Activated CD8-positive, alpha-beta memory T cell treated with anti-CD3 and anti-CD28 coated beads, Interleukin-2, amount 50 U/mL, for 1 hour (primary cell): Measurements from ENCODE around the gene ACVRL1.

Experiments used
- DNase-seq: peaks from one replicate; pipeline ENCODE4 v3.0.0-alpha.2; 2020; ENCODE audit errors: extremely low read depth

ACVRL1 gene

GRCh38 chr12:51907083-51907855 is at the start of gene ACVRL1:
TSS of gene ACVRL1 (plus strand) at chr12:51907504. CDS start at chr12:51912475, 4,971 bp downstream.
- no peak for DNase-seq

- no peak for DNase-seq
Observed at GRCh38 chr12:51860986-51861385, 46.3 kb upstream of the ACVRL1 start.

GRCh38 chr12:51862947-51863346 is 44.4 kb upstream of the ACVRL1 start:
- no peak for DNase-seq

- no peak for DNase-seq
Observed at GRCh38 chr12:51863363-51863932, 43.9 kb upstream of the ACVRL1 start.

- no peak for DNase-seq
Observed at GRCh38 chr12:51863933-51864832, 43.1 kb upstream of the ACVRL1 start.

GRCh38 chr12:51864833-51865670 is 42.3 kb upstream of the ACVRL1 start:
- no peak for DNase-seq

DNA sequence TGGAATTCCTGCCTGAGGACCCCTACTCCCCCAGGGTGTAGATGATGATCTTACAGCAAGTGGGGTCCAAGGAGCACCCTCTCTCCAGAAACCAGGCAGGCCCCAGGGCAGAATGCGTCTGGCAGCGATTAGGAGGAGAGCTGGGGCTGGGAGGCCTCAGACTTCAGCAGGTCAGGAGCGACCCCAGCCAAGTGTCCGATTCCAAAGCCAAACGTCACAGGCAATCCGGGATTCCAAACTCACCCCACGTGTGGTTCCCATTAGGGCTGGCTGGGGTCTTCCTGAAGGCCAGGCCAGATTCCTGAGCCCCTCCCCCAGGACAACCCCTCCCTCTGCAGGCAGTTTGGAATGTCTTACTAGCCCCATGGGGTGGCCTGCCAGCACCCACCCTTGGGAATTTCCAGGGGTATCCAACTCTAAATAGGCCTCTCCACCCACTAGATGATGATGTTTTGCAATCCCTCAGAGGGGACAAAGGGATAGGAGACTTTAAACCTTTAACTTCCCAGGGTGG is 41.5 kb upstream of the ACVRL1 start:
- DNase-seq, result no peak

DNA sequence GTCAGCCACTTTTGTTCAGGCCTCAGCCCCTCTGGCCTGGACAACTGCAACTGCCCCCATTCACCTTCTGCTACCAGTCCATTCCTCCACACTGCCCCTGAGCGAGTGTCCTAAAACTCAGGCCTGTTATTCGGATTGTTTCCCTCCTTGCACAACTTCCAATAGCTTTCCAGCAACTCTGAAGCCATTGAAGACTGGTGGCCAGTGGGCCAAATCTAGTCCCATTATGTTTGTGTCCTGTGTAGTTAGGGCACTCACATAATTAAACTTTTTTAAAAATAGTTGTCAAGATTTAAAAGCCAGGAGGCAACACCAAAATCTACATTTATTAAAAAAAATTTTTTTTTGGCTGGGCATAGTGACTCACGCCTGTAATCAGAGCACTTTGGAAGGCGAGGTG is 41.0 kb upstream of the ACVRL1 start:
- no peak for DNase-seq

- no peak for DNase-seq
Observed at GRCh38 chr12:51866762-51867161, 40.5 kb upstream of the ACVRL1 start.

GRCh38 chr12:51867371-51867770 is 39.9 kb upstream of the ACVRL1 start:
- DNase-seq, result no peak

GRCh38 chr12:51867796-51868428 is 39.4 kb upstream of the ACVRL1 start:
- DNase-seq, result no peak

- DNase-seq, result no peak
Observed at GRCh38 chr12:51868821-51869495, 38.3 kb upstream of the ACVRL1 start.

DNA sequence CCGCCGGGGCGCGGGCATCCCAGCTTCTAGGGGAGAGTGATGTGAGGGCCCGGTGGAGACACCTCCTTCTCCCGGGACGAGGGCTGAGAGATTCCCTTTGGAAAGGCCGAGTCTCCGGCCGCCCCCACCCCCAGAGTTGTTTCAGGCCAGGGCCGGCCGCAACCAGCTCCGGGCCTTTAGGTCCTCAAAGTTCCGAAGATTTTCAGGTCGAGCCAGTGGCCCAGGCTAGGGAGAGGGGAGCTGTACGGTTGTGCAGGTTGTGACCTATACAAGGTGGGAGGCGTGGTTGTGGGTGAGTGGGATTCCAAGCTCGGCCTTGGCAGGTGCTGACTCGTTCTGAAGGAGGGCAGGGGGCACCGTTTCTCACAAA is 37.8 kb upstream of the ACVRL1 start:
- DNase-seq, result no peak

DNA sequence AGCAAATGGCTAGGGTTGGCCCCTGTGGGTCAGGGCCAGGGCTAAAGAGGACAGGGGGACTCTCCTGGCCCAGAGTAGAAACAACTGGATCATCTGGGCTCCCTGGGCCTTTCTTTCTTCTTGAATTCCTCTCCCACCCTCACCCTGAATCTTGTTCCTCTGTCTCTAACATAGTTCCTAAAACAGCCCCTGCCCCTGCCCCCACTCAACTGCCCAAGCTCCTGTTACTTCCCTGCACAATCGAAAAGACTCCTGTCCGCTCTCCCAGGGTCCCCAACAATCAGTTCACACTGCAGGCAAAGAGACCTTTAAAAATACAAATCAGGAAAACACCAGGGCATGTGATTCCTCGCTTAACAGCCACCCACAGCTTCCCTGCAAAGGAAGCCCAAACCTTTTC is 37.4 kb upstream of the ACVRL1 start:
- no peak for DNase-seq

DNA sequence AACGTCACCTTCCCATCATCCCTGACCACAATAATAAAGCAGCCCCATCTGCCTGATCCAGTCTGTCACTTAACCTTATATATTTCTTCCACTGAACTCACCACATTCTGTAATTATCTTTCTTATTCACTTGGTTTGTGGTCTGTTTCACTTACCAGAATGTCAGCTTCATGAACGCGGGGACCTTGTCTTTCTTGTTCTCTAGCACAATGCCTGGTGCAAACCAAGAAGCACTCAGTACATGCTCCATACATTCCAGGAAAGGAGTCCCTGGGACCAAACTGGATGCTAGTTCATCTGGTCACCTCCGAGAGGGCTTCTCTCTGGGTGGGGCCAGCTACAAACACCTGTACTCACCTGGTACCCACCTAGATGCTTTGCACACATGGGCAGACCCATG is 36.8 kb upstream of the ACVRL1 start:
- DNase-seq, result no peak

- no peak for DNase-seq
Observed at GRCh38 chr12:51871126-51871525, 36.2 kb upstream of the ACVRL1 start.

GRCh38 chr12:51871918-51872688 is 35.2 kb upstream of the ACVRL1 start:
- DNase-seq, result no peak

DNA sequence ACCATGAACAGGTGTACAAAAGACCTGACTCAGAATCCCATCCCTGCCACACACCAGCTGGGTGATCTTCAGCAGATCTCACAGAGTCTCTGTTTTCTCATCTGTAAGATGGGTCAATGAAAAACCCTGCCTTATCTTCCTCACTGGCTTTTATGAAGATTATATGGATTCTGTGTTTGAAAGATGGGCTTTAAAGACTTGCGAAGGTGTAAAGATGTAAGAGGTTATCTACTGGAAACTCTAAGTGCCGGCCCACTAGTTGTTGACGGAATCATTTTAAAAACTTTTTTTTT is 34.7 kb upstream of the ACVRL1 start:
- no peak for DNase-seq

GRCh38 chr12:51873251-51873994 is 33.9 kb upstream of the ACVRL1 start:
- no peak for DNase-seq
